GM19099 (cell line): ENCODE measurements around the gene EZH1.

Experiments used
- POLR2A ChIP-seq: IDR thresholded peaks from 3 replicates; pipeline ENCODE4 v1.6.1; 2011; ENCODE audit warnings: low read depth; ENCODE audit not compliant: insufficient read length; ENCODE audit errors: extremely low read depth

EZH1 gene

GRCh38 chr17:42750739-42751344, 6.0 kb upstream of the EZH1 start:
- no peak for TF ChIP-seq POLR2A

- no peak for TF ChIP-seq POLR2A
Measured at GRCh38 chr17:42748908-42749798, 4.3 kb upstream of the EZH1 start.

GRCh38 chr17:42748202-42748907, 3.5 kb upstream of the EZH1 start:
- no peak for TF ChIP-seq POLR2A

- no peak for TF ChIP-seq POLR2A
Measured at GRCh38 chr17:42744283-42744805, 496 bp downstream of the EZH1 start.

- TF ChIP-seq POLR2A, result no peak
Measured at GRCh38 chr17:42743595-42744282, 1.1 kb downstream of the EZH1 start.

- no peak for TF ChIP-seq POLR2A
Measured at GRCh38 chr17:42740699-42741098, 4.1 kb downstream of the EZH1 start.

GRCh38 chr17:42725143-42725542, 19.7 kb downstream of the EZH1 start:
- TF ChIP-seq POLR2A, result no peak

- TF ChIP-seq POLR2A, result no peak
Measured at GRCh38 chr17:42723636-42724035, 21.2 kb downstream of the EZH1 start.

- no peak for TF ChIP-seq POLR2A
Measured at GRCh38 chr17:42720996-42721583, 23.8 kb downstream of the EZH1 start.

GRCh38 chr17:42709561-42709960, 35.3 kb downstream of the EZH1 start:
- TF ChIP-seq POLR2A, result no peak

GRCh38 chr17:42708588-42708987, 36.3 kb downstream of the EZH1 start:
- no peak for TF ChIP-seq POLR2A

- TF ChIP-seq POLR2A, result no peak
Measured at GRCh38 chr17:42706732-42707131, 38.1 kb downstream of the EZH1 start.

- TF ChIP-seq POLR2A, result peak; percentile 16
Measured at GRCh38 chr17:42704837-42705494, 39.9 kb downstream of the EZH1 start.

GRCh38 chr17:42704490-42704836, 40.4 kb downstream of the EZH1 start:
- TF ChIP-seq POLR2A, result no peak
